ENCODE measurements around the gene REEP2. TPM values are rescaled to one million over a fixed set of nuclear protein-coding genes. Genes with fewer than 3 reads are reported as not detected.

Gene REEP2
- total RNA-seq, 1 donor from 2014 or later = 0.55 TPM

GRCh38 chr5:138458384-138458783 lies 19.5 kb downstream of the REEP2 start:
- intact Hi-C loops (cut with DNase I) = no loop called here
- no peaks in the 10 kb centered on the region for H3K9me3 ChIP-seq
- H3K27me3 ChIP-seq = no peaks in the 10 kb centered on the region
- no peak for TF ChIP-seq CTCF (IDR thresholded peaks at IDR 0.05)
- DNase-seq (no peak), ATAC-seq (no peak)
- H3K4me1 ChIP-seq = peaks cover 4% of the 10 kb centered on the region
- no peak overlapping the region for H3K27ac ChIP-seq
- H3K4me3 ChIP-seq = no peak overlapping the region
- H3K36me3 ChIP-seq = no peaks in the 10 kb centered on the region

DNA sequence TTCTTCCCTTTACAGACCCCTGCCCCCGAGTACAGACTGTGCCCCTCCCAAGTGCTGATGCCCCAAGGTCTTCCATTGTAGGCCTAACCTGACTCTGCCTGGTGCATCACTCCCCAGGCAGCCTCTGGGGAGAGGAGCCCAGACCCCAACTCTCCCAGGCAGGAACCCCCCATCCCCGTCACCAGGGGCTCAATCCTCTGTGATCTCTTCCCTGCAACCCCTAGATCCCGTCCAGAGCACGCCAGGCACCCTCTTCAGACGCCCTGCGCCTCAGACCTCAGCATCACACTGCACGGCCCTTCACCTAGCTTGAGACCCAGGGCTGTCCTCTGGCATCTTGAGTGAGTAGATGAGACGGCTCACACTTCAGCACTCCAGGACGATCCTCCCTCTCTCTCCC lies 20.0 kb downstream of the REEP2 start:
- Histone ChIP-seq H3K4me1 (peaks cover 6% of the 10 kb centered on the region), H3K4me3 (no peak overlapping the region), H3K9me3 (no peaks in the 10 kb centered on the region), H3K27me3 (no peaks in the 10 kb centered on the region), H3K27ac (no peak overlapping the region), H3K36me3 (no peaks in the 10 kb centered on the region)
- ATAC-seq (no peak), DNase-seq (peak; percentile 48)
- intact Hi-C loops (cut with DNase I) = no loop called here
- no peak for TF ChIP-seq CTCF (IDR thresholded peaks at IDR 0.05)

DNA sequence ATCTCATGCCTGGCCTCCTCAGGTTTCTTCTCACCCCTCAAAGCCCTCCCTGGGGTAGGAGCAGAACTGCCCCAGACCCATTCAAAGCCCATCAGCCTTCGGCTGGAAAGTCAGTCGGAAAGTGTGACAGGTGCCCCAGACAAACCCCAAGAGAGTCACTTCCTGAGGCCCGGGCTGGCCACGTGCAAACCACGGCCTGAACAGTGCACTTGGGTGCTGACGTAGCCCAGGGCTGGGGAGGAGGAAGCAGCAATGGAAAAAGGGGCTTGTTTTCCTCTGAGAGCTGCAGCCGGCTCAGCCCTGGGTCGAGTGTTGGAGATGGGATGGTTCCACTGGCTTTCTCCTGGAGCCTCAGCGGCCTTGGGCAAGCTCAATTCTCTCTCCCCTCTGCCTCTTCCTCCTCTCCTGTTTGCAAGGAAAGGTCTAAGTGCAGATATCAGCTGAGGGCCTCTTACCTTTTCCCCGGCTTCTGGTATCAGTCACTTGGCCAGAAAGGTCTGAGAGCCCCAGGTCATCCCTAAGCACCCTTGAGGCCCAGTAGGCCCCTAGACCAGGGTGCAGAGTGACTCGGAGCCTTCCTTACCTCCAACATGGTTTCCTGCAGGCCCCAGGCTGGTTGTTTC lies 20.6 kb downstream of the REEP2 start:
- Histone ChIP-seq H3K9me3 (no peaks in the 10 kb centered on the region), H3K4me3 (no peak overlapping the region), H3K4me1 (peaks cover 6% of the 10 kb centered on the region), H3K27ac (no peak overlapping the region), H3K27me3 (no peaks in the 10 kb centered on the region), H3K36me3 (no peaks in the 10 kb centered on the region)
- intact Hi-C loops (cut with DNase I) = no loop called here
- no peak for TF ChIP-seq CTCF (IDR thresholded peaks at IDR 0.05)
- DNase-seq (peak; percentile 68), ATAC-seq (no peak)

DNA sequence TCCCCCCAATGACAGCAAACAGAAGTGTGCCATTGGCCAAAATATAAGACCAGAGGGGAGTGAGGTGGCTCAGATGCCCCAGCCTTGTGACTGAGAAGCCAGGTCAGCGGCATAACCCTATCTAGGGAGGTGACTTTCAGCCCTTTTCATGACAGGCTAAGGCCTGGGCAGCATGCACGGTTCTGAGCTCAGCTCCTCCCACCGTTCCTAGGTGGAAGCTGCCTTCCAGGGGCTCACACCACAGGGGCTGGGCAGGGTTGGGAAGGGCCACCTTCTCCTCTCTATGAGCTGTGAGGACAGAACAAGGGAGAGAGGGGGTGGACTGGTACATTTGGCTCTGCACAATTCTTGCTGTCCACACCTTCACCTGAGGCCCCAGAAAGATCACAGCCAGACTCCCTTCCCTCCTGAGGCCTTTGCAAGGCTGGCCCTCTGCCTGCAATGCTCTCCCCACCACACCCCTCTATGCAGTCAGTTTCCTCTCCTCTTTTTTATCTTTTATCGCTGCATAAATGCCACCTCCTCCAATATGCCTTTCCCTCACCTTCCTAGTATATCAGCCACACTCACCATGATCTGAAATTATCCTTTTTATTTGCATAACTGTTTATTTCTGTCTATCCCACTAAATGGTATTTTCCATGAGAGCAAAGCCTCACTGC lies 21.3 kb downstream of the REEP2 start:
- H3K27ac ChIP-seq = no peak overlapping the region
- H3K4me3 ChIP-seq = no peak overlapping the region
- no peaks in the 10 kb centered on the region for H3K9me3 ChIP-seq
- TF ChIP-seq CTCF (IDR thresholded peaks at IDR 0.05) = no peak
- H3K27me3 ChIP-seq = no peaks in the 10 kb centered on the region
- peaks cover 6% of the 10 kb centered on the region for H3K4me1 ChIP-seq
- intact Hi-C loops (cut with DNase I) = no loop called here
- ATAC-seq (no peak), DNase-seq (no peak)
- no peaks in the 10 kb centered on the region for H3K36me3 ChIP-seq

GRCh38 chr5:138461343-138462125 lies 22.7 kb downstream of the REEP2 start:
- peak; percentile 45 for DNase-seq
- no peak overlapping the region for H3K27ac ChIP-seq
- ATAC-seq = no peak

More at GRCh38 chr5:138461343-138462125, 22.7 kb downstream of the REEP2 start:
- Histone ChIP-seq H3K4me1 (peaks cover 13% of the 10 kb centered on the region), H3K9me3 (no peaks in the 10 kb centered on the region), H3K4me3 (no peak overlapping the region), H3K36me3 (no peaks in the 10 kb centered on the region), H3K27me3 (no peaks in the 10 kb centered on the region)
- TF ChIP-seq CTCF (IDR thresholded peaks at IDR 0.05) = no peak
- intact Hi-C loops (cut with DNase I) = no loop called here

All from upper lobe of right lung (tissue), 1 donor.